CD4-positive, alpha-beta T cell treated with Interleukin-10 for 1 hour (primary cell): Measurements from ENCODE around the gene FDX1.
"Not testable (repeated sequence)": the region's sequence is repeated elsewhere in the genome, so short reads cannot be mapped to it uniquely, and the experiment has no call there.

ENCODE experiments used
- DNase-seq: peaks from one replicate; pipeline ENCODE4 v3.0.0-alpha.2; 2020

Gene FDX1

DNA sequence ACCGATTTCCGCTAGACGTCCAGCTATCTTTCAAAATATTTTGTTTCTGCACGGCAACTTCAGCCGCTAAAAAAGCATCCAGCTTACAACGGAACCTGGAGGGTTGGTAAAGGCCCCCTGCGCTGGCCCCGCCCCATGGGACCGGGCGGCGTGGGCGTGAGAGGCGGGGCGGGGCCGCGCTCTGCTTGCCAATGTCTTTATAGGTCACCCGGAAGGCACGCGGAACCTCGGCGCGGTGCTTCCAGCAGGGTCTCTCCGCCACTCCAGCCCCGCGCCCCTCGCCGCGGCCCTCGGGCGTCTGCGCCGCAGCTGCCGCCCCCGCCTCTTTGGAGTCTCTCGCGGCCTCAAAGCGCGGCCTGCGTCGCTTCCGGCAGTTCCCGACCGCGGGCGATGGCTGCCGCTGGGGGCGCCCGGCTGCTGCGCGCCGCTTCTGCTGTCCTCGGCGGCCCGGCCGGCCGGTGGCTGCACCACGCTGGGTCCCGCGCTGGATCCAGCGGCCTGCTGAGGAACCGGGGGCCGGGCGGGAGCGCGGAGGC, at the start of gene FDX1:
FDX1 (plus strand) TSS at position 218 of the 536 bp plus-strand sequence; CDS start at position 391, 173 bp downstream.
- peak; percentile 84 for DNase-seq

GRCh38 chr11:110380836-110381622, 48.7 kb upstream of the FDX1 start:
- DNase-seq, result no peak

GRCh38 chr11:110388231-110388630, 41.5 kb upstream of the FDX1 start:
- peak; percentile 9 for DNase-seq

- DNase-seq, result no peak
Observed at GRCh38 chr11:110389965-110390364, 39.8 kb upstream of the FDX1 start.

DNA sequence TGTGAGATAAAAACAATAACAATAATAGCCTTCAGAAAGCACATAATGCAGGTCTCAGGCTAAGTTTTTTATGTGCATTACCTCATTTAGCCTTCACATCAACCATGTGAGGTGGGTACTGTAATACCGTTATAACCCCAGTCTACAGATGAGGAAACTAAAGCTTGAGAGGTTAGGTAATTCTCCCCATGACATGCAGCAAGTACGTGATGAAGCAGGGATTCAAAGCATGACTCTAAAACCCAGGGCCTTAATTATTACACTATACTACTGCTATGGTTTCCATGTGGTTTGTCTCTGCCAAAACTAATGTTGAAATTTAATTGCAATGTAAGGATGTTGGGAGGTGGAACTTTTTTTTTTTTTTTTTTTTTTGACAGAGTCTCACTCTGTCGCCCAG, 37.7 kb upstream of the FDX1 start:
- DNase-seq, result no peak

- not testable (repeated sequence) for DNase-seq
Observed at GRCh38 chr11:110397668-110398286, 32.0 kb upstream of the FDX1 start.

DNA sequence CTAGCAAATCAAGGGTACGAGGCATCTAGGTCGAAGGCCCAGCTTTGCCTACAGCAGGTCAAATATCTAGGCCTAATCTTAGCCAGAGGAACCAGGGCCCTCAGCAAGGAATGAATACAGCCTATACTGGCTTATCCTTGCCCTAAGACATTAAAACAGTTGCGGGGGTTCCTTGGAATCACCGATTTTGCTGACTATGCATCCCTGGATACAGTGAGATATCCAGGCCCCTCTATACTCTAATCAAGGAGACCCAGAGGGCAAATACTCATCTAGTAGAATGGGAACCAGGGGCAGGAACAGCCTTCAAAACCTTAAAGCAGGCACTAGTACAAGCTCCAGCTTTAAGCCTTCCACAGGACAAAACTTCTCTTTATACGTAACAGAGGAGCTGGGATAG, 26.2 kb upstream of the FDX1 start:
- not testable (repeated sequence) for DNase-seq

DNA sequence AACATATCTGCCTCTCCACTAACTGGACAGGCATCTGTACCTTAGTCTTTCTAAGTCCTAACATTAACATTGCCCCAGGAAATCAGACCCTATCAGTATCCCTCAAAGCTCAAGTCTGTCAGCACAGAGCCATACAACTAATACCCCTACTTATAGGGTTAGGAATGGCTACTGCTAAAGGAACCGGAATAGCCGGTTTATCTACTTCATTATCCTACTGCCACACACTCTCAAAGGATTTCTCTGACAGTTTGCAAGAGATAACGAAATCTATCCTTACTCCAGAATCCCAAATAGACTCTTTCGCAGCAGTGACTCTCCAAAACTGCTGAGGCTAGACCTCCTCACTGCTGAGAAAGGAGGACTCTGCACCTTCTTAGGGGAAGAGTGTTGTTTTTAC, 24.1 kb upstream of the FDX1 start:
- DNase-seq, result not testable (repeated sequence)

DNA sequence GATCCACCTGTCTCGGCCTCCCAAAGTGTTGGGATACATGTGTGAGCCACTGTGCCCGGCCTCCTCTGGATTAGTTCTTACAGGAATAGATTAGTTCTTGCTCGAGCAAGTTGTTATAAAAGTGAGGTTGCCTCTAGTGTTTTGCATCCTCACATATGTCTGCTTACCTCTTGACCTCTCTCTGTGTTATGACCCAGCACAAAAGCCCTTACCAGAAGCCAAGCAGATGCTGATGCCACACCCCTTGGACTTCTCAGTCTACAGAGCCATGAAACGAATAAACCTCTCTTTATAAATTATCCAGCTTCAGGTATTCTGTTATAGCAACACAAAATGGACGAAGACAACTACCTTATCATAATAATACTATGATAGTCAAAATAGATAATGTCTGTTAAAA, 22.4 kb upstream of the FDX1 start:
- no peak for DNase-seq

DNA sequence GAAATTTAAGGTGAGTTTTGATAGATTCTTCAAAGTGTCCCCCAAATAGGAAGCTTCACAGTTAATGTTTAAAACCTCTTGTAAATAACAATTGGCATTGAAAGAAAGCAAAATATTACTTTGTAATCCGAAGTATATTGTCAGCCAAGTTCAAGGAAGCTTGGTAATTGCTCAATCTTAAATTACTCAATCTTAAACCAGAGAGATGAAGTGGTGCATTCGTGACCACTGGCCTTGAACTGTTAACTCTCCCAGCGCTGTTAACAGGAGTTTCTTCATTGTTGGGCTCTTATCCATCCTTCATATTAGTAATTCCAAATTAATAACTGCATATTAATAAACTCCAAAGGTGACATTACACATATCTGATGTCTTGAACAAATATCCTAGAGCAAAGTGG, 20.6 kb upstream of the FDX1 start:
- DNase-seq, result no peak

DNA sequence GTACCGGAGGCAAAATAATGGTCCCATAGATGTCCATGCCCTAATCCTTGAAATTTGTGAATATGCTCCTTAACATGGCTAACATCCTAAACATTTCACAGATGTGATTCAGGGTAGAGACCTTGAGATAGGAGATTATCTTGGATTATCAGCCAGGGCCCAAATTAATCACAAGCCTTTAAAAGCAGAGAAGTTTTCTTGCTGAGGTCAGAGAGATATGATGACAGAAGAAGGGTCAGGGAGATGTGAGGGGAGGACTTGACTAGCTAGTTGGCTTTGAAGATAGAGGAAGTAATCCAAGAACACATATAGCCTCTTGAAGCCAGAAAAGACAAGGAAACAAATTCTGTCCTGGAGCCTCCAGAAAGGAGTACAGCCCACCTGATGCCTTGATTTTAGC, 19.1 kb upstream of the FDX1 start:
- no peak for DNase-seq

DNA sequence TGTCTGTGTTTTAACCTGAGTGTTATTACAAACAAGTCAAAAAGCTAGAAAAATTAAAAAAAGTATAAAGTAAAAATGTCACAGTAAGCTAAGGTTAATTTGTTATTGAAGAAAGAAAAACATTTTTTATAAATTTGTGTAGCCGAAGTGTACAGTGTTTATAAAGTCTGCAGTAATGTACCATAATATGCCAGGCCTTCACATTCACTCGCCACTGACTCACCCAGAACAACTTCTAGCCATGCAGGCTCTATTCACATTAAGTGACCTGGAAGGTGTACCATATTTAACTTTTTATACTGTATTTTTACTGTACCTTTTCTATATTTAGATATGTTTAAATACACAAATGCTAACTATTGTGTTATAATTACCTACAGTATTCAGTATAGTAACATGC, 14.7 kb upstream of the FDX1 start:
- DNase-seq, result no peak

DNA sequence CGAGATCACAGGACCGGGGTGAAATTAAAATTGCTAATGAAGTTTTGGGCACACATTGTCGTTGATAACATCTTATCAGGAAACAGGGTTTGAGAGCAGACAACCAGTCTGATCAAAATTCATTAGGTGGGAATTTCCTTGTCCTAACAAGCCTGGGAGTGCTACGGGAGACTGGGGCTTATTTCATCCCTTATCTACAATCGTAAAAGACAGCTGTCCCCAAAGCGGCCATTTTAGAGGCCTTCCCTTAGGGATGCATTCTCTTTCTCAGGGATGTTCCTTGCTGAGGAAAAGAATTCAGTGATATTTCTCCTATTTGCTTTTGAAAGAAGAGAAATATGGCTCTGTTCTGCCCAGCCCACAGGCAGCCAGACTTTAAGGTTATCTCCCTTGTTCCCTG, 8.1 kb upstream of the FDX1 start:
- DNase-seq, result not testable (repeated sequence)

DNA sequence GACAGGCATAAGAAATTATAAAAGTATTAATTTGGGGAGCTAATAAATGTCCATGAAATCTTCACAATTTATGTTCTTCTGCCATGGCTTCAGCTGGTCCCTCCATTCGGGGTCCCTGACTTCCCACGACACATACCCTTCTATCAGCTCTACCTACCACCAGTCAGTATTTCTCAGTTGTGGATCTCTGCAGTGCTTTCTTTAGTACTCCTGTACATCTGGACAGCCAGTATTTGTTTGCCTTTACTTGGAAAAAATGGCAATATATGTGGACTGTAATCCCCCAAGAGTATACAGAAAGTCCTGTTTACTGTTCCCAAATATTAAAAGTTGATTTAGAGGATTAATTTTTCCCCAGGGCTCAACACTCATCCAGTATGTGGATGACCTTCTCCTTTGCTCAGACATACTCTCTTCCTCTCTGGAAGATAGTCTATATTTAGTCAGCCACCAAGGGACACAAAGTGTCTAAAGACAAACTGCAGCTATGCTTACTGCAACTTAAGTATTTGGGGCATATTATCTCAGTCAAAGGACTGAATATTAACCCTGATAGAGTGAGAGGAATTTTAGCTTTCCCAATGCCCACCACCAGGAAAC, 7.3 kb upstream of the FDX1 start:
- no peak for DNase-seq

DNA sequence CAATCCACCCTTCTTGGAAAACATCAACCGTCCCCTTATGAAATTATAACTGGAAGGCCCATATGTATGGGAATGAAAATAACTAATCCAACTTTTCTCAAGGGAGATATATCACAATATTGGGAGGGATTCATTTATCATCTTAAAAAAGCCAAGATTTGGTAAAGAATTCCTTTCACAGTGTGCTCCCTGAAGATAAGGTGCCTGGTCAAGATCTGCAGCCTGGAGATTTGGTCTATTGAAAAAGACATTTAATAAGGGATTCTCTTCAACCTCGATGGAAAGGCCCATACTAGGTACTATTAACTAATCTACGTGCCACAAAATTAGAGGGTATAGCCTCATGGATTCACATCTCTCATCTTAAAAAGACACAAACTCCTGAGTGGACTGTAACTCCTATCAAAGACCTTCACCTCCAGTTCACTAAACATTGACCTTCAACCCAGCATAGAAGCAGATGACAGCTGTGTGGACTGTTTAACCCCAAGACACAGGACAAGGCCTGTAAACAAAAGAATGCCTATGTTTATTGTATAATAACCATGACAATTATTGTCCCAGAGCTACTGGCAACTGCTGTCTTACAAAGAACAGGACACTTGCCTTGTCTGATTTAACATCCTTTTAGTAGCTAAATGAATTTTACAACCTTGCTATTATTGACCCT, 4.8 kb upstream of the FDX1 start:
- no peak for DNase-seq

- no peak for DNase-seq
Observed at GRCh38 chr11:110425751-110426545, 3.8 kb upstream of the FDX1 start.

- no peak for DNase-seq
Observed at GRCh38 chr11:110428040-110428439, 1.7 kb upstream of the FDX1 start.

DNA sequence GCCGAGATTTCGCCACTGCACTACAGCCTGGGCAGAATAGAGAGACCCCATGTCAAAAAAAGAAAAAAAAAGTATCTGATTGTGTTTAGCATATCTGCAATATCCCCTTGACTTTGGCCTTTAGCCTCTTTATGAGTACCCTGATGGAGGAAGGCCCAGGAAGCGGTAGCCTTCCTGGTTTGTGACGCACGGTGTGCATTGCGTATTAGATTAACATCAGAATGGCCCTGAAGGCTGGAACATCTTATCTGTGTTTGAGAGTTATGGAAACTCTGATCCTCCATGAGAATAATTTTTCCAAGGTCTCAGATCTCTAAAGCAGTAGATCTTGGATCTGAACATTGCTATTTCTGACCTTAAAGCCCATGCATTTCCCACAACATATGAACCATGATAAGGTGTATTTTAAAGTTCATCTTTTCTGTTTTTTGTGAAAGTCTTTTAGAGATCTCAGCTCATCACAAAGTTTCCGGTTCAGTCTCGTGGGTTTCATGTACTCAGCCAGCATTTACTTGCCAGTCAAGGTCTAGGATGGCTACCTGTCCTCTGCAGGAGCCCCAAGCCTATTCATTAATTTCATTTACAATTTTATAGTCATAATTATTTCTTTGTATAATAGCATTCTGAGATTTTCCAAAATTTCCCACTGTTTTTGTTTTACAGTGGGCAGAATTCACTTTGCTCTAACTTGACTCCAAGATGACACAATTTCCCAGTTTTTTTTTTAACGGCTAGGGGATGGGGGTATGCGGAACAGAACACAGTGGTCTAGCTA, 605 bp upstream of the FDX1 start:
- DNase-seq, result no peak

- DNase-seq, result no peak
Observed at GRCh38 chr11:110430267-110431050, 711 bp downstream of the FDX1 start.

- peak; percentile 27 for DNase-seq
Observed at GRCh38 chr11:110431051-110431672, 1.4 kb downstream of the FDX1 start.
